Measurements from ENCODE around the gene AKR7A3. TPM values are rescaled to one million over a fixed set of nuclear protein-coding genes. Genes with fewer than 3 reads are reported as not detected.
"Not testable (repeated sequence)": the region's sequence is repeated elsewhere in the genome, so short reads cannot be mapped to it uniquely, and the experiment has no call there.

The AKR7A3 gene
- total RNA-seq, 1 donor from 2014 or later = not detected

GRCh38 chr1:19268445-19268844 lies 20.1 kb downstream of the AKR7A3 start:
- DNase-seq (ENCODE audit: missing footprints) = no peak
- no peak for ATAC-seq

GRCh38 chr1:19262744-19263143 lies 25.8 kb downstream of the AKR7A3 start:
- intact Hi-C loops (cut with DNase I) = no loop called here
- no peak for ATAC-seq
- DNase-seq (ENCODE audit: missing footprints) = no peak

More at GRCh38 chr1:19268445-19268844, 20.1 kb downstream of the AKR7A3 start:
- intact Hi-C loops (cut with DNase I) = no loop called here

GRCh38 chr1:19262047-19262446 lies 26.5 kb downstream of the AKR7A3 start:
- intact Hi-C loops (cut with DNase I) = no loop called here
- DNase-seq (ENCODE audit: missing footprints) (no peak), ATAC-seq (no peak)

- ATAC-seq = no peak
- intact Hi-C loops (cut with DNase I) = no loop called here
Observed at GRCh38 chr1:19260211-19261138, 28.1 kb downstream of the AKR7A3 start.

GRCh38 chr1:19258353-19258752 lies 30.2 kb downstream of the AKR7A3 start:
- DNase-seq (ENCODE audit: missing footprints) = no peak
- intact Hi-C loops (cut with DNase I) = no loop called here
- ATAC-seq = peak; percentile 19

More at GRCh38 chr1:19260211-19261138, 28.1 kb downstream of the AKR7A3 start:
- no peak for DNase-seq (ENCODE audit: missing footprints)

- no peak for ATAC-seq
- intact Hi-C loops (cut with DNase I) = no loop called here
- DNase-seq (ENCODE audit: missing footprints) = no peak
Observed at GRCh38 chr1:19257178-19257914, 31.2 kb downstream of the AKR7A3 start.

GRCh38 chr1:19256301-19256700 lies 32.3 kb downstream of the AKR7A3 start:
- ATAC-seq; DNase-seq (ENCODE audit: missing footprints); intact Hi-C loops (cut with DNase I): not testable (repeated sequence)

GRCh38 chr1:19255288-19255687 lies 33.3 kb downstream of the AKR7A3 start:
- ATAC-seq (no peak), DNase-seq (ENCODE audit: missing footprints) (no peak)
- intact Hi-C loops (cut with DNase I) = no loop called here

- no peak for DNase-seq (ENCODE audit: missing footprints)
- no peak for ATAC-seq
- intact Hi-C loops (cut with DNase I) = loop anchor here (5.0 kb wide), 1 partner anchor 398 kb away; no protein-coding TSS in a partner anchor
Observed at GRCh38 chr1:19254416-19254815, 34.2 kb downstream of the AKR7A3 start.

GRCh38 chr1:19251305-19252196 lies 37.0 kb downstream of the AKR7A3 start, which contains the start of the genes EMC1 and MRTO4:
TSS of gene EMC1 (minus strand) at chr1:19251524. CDS start at chr1:19251509, 15 bp downstream.
TSS of gene MRTO4 (plus strand) at chr1:19251805. CDS start at chr1:19251836, 31 bp downstream.
- peak; percentile 94 for DNase-seq (ENCODE audit: missing footprints)
- ATAC-seq = peak; percentile 97
- intact Hi-C loops (cut with DNase I) = loop anchor here (5.0 kb wide), 1 partner anchor 401 kb away; no protein-coding TSS in a partner anchor

GRCh38 chr1:19250629-19251304 lies 37.8 kb downstream of the AKR7A3 start:
- DNase-seq (ENCODE audit: missing footprints) (no peak), ATAC-seq (no peak)
- intact Hi-C loops (cut with DNase I) = loop anchor here (5.0 kb wide), 1 partner anchor 402 kb away; no protein-coding TSS in a partner anchor

- ATAC-seq (peak; percentile 88), DNase-seq (ENCODE audit: missing footprints) (peak; percentile 80)
- intact Hi-C loops (cut with DNase I) = loop anchor here (2.0 kb wide), 1 partner anchor 62 kb away; no protein-coding TSS in a partner anchor
Observed at GRCh38 chr1:19240673-19241538, 47.7 kb downstream of the AKR7A3 start.

GRCh38 chr1:19239876-19240275 lies 48.7 kb downstream of the AKR7A3 start:
- intact Hi-C loops (cut with DNase I) = loop anchor here (2.0 kb wide), 1 partner anchor 61 kb away; no protein-coding TSS in a partner anchor
- DNase-seq (ENCODE audit: missing footprints) (no peak), ATAC-seq (no peak)

GRCh38 chr1:19234224-19234623 lies 54.3 kb downstream of the AKR7A3 start:
- intact Hi-C loops (cut with DNase I) = no loop called here
- peak; percentile 27 for ATAC-seq

More at GRCh38 chr1:19234224-19234623, 54.3 kb downstream of the AKR7A3 start:
- DNase-seq (ENCODE audit: missing footprints) = no peak
